HCT116 (cell line): Measurements from ENCODE around the gene KCNK13. TPM values are rescaled to one million over a fixed set of nuclear protein-coding genes. Genes with fewer than 3 reads are reported as not detected.

Experiments
- ATAC-seq: fragments of 200-7000 bp; cut with Tn5 transposase; 2 replicates; pipeline ENCODE4 v1.9.1; 2020; ENCODE audit warnings: mild to moderate bottlenecking, moderate library complexity
- BruUV-seq: library from RNA; stranded (reverse); fragments of 400-500 nt; replicated peaks from 2 replicates; lab custom pipeline; 2021; lab: Mats Ljungman, UMichigan
- CTCF ChIA-PET: fragments of 300-600 bp; sonication (Branson Sonifier 250); formaldehyde crosslinking; loops from one replicate; lab custom pipeline; 2021; ENCODE audit warnings: antibody characterized with exemption; lab: Charles Lee
- POLR2A ChIA-PET: fragments of 300-600, 350-600 bp; sonication (Branson Sonifier 250); formaldehyde crosslinking; loops from one replicate; lab custom pipeline; 2021; ENCODE audit warnings: antibody characterized with exemption; lab: Charles Lee
- RAD21 ChIA-PET, 2 experiments: fragments of 300-600 bp; sonication (Branson Sonifier 250); formaldehyde crosslinking; loops; one replicate each; lab custom pipeline; 2023; ENCODE audit warnings: low total read pairs in 2 of 2; ENCODE audit not compliant: uncharacterized antibody in 2 of 2, unreplicated experiment in 2 of 2, low non-redundant PET in 1 of 2; lab: Charles Lee
- DNase-seq: peaks from one replicate; pipeline ENCODE4 v3.0.0-alpha.2; 2010; ENCODE audit warnings: low read depth, low spot score
- H2AFZ ChIP-seq: fragments of 200-600 bp; shearing (Covaris generic), sonication (generic); 2 replicates; pipeline ENCODE4 v1.6.1; 2017; ENCODE audit warnings: low read depth, mixed run types, mixed read lengths, antibody characterized with exemption, low read length; ENCODE audit not compliant: poor library complexity, severe bottlenecking
- H3K27ac ChIP-seq: 2 replicates; pipeline ENCODE4 v1.5.1; 2012; ENCODE audit warnings: low read depth, low read length
- H3K27me3 ChIP-seq: fragments of 200-600 bp; sonication (generic); 2 replicates; pipeline ENCODE4 v1.6.1; 2016; ENCODE audit warnings: mixed run types, low read length, mixed read lengths; ENCODE audit not compliant: insufficient read depth
- H3K36me3 ChIP-seq, 2 experiments: fragments of 200-500 bp in 1 of 2; fragments of 200-600 bp in 1 of 2; sonication (Bioruptor generic) in 1 of 2; sonication (generic) in 1 of 2; 2 replicates each; pipeline versions ENCODE4 v1.5.1 to v1.6.1; 2014 to 2016; ENCODE audit warnings: low read length in 2 of 2, inconsistent platforms in 1 of 2, mixed read lengths in 1 of 2, mixed run types in 1 of 2; ENCODE audit not compliant: insufficient read depth in 2 of 2, control insufficient read depth in 1 of 2
- H3K4me1 ChIP-seq, 2 experiments: fragments of 200-600 bp in 1 of 2; sonication (generic) in 1 of 2; 2 replicates each; pipeline versions ENCODE4 v1.5.1 to v1.6.1; 2012 to 2017; ENCODE audit warnings: low read length in 2 of 2, inconsistent platforms in 1 of 2, mild to moderate bottlenecking in 1 of 2, mixed read lengths in 1 of 2, mixed run types in 1 of 2, moderate library complexity in 1 of 2; ENCODE audit not compliant: insufficient read depth in 2 of 2, control insufficient read depth in 1 of 2
- H3K4me2 ChIP-seq: fragments of 200-600 bp; sonication (generic); 2 replicates; pipeline ENCODE4 v1.6.1; 2017; ENCODE audit warnings: mixed run types, low read length, mixed read lengths
- H3K4me3 ChIP-seq, 2 experiments: fragments of 200-600 bp in 1 of 2; sonication (generic) in 1 of 2; replicated peaks in 1 of 2; 2 replicates each; pipeline ENCODE4 v1.5.1; 2011 to 2016; ENCODE audit warnings: low read length in 2 of 2, control low read depth in 1 of 2, low read depth in 1 of 2, mild to moderate bottlenecking in 1 of 2, mixed read lengths in 1 of 2, mixed run types in 1 of 2
- H3K79me2 ChIP-seq: fragments of 200-600 bp; sonication (generic); 2 replicates; pipeline ENCODE4 v1.6.1; 2017; ENCODE audit warnings: mild to moderate bottlenecking, mixed run types, low read length, moderate library complexity, mixed read lengths; ENCODE audit not compliant: insufficient read depth
- H3K9ac ChIP-seq: fragments of 200-600 bp; sonication (generic); 2 replicates; pipeline ENCODE4 v1.6.1; 2016; ENCODE audit warnings: low read length, mixed read lengths
- H3K9me2 ChIP-seq: fragments of 200-600 bp; sonication (generic), shearing (Covaris generic); 2 replicates; pipeline ENCODE4 v1.6.1; 2017; ENCODE audit warnings: mixed run types, mild to moderate bottlenecking, moderate library complexity; ENCODE audit not compliant: insufficient read depth
- H3K9me3 ChIP-seq, 2 experiments: fragments of 200-500 bp in 1 of 2; fragments of 200-600 bp in 1 of 2; sonication (Bioruptor generic) in 1 of 2; sonication (generic) in 1 of 2; 2 replicates each; pipeline ENCODE4 v1.6.1; 2014 to 2017; ENCODE audit warnings: low read length in 2 of 2, mixed read lengths in 2 of 2, inconsistent platforms in 1 of 2, low read depth in 1 of 2, mild to moderate bottlenecking in 1 of 2, mixed run types in 1 of 2, moderate library complexity in 1 of 2; ENCODE audit not compliant: control insufficient read depth in 1 of 2, insufficient read depth in 1 of 2
- H4K20me1 ChIP-seq: fragments of 200-600 bp; sonication (generic), shearing (Covaris generic); 2 replicates; pipeline ENCODE4 v1.6.1; 2017; ENCODE audit warnings: mixed run types, mild to moderate bottlenecking, moderate library complexity; ENCODE audit not compliant: insufficient read depth
- POLR2A ChIP-seq: IDR thresholded peaks from 2 replicates; pipeline ENCODE4 v1.7.0; 2011; ENCODE audit warnings: borderline replicate concordance; ENCODE audit not compliant: insufficient read depth, insufficient read length; ENCODE audit errors: extremely low read depth
- POLR2AphosphoS5 ChIP-seq: IDR thresholded peaks from 2 replicates; pipeline ENCODE4 v1.6.1; 2011; ENCODE audit warnings: mild to moderate bottlenecking, low read depth, low read length, moderate library complexity
- RAD21 ChIP-seq: IDR thresholded peaks from 2 replicates; pipeline ENCODE4 v1.6.1; 2012; ENCODE audit warnings: low read depth, mild to moderate bottlenecking
- REST ChIP-seq: IDR thresholded peaks from 2 replicates; pipeline ENCODE4 v1.6.1; 2012; ENCODE audit warnings: low read depth
- SIN3A ChIP-seq: IDR thresholded peaks from 2 replicates; pipeline ENCODE4 v1.6.1; 2012; ENCODE audit warnings: low read depth
- SP1 ChIP-seq: IDR thresholded peaks from 2 replicates; pipeline ENCODE4 v1.6.1; 2012; ENCODE audit warnings: low read depth
- TCF7L2 ChIP-seq: IDR thresholded peaks from 2 replicates; pipeline ENCODE4 v1.7.0; 2011; ENCODE audit warnings: borderline replicate concordance, inconsistent platforms; ENCODE audit not compliant: insufficient read depth, insufficient read length; ENCODE audit errors: extremely low read depth
- ZBTB33 ChIP-seq: IDR thresholded peaks from 2 replicates; pipeline ENCODE4 v1.6.1; 2011; ENCODE audit warnings: mild to moderate bottlenecking, low read length, moderate library complexity; ENCODE audit not compliant: insufficient replicate concordance; ENCODE audit errors: extremely low read depth
- intact Hi-C: fragments of 100-400 bp; cut with micrococcal nuclease; formaldehyde crosslinking; loops from 2 replicates; pipeline ENCODE4 v1.10.0; 2022
- total RNA-seq: library from RNA; stranded (reverse); gene quantifications from one replicate; pipeline ENCODE4 v1.2.1, GENCODE V29; 2021; ENCODE audit not compliant: unreplicated experiment

The KCNK13 gene
- total RNA-seq, 1 experiment from 2014 or later: 2.2 TPM

GRCh38 chr14:90017371-90017770 lies 44.4 kb upstream of the KCNK13 start:
- peaks cover 8 to 16% of the 10 kb centered on the region in 2 experiments for H3K36me3 ChIP-seq
- H3K4me1 ChIP-seq: no peaks in the 10 kb centered on the region
- no peak overlapping the region for H3K9ac ChIP-seq
- intact Hi-C loops: no loop called here
- no peaks in the 10 kb centered on the region for H3K79me2 ChIP-seq
- TF ChIP-seq POLR2AphosphoS5: no peak
- TF ChIP-seq SIN3A: no peak
- TF ChIP-seq POLR2A: no peak
- no peak for TF ChIP-seq SP1
- TF ChIP-seq TCF7L2: no peak
- TF ChIP-seq RAD21: no peak
- no peak for TF ChIP-seq REST
- TF ChIP-seq ZBTB33: no peak
- H3K27me3 ChIP-seq: no peaks in the 10 kb centered on the region
- no peaks in the 10 kb centered on the region for H4K20me1 ChIP-seq
- no TSS peak for BruUV-seq
- ATAC-seq (no peak), DNase-seq (no peak)
- H2AFZ ChIP-seq: no peak overlapping the region
- no peaks in the 10 kb centered on the region for H3K9me2 ChIP-seq
- H3K4me2 ChIP-seq: no peak overlapping the region
- ChIA-PET POLR2A (no interaction called here), CTCF (no interaction called here), RAD21 (no interaction called here)
- H3K27ac ChIP-seq: no peak overlapping the region
- H3K9me3 ChIP-seq: no peaks in the 10 kb centered on the region
- no peak overlapping the region for H3K4me3 ChIP-seq
